Stimulated activated CD8-positive, alpha-beta memory T cell treated with anti-CD3 and anti-CD28 coated beads, Interleukin-4, amount 100 ng/mL, for 4 hours (primary cell): Measurements from ENCODE around the gene MIEN1.
"Not testable (repeated sequence)": the region's sequence is repeated elsewhere in the genome, so short reads cannot be mapped to it uniquely, and the experiment has no call there.

ENCODE experiments used
- DNase-seq, 2 donors: peaks; one replicate each; pipeline ENCODE4 v3.0.0-alpha.2; 2020; ENCODE audit warnings: low read depth in 2 of 2, low spot score in 1 of 2

The MIEN1 gene

GRCh38 chr17:39742126-39742855, 12.0 kb upstream of the MIEN1 start:
- DNase-seq: no peak

- DNase-seq: no peak
These were observed 10.2 kb upstream of the MIEN1 start for GRCh38 chr17:39740357-39741111.

GRCh38 chr17:39739885-39740356, 9.6 kb upstream of the MIEN1 start:
- no peak for DNase-seq

- DNase-seq: no peak
These were observed 8.9 kb upstream of the MIEN1 start for GRCh38 chr17:39738983-39739884.

- DNase-seq: no peak
These were observed 8.2 kb upstream of the MIEN1 start for GRCh38 chr17:39738568-39738901.

- no peak for DNase-seq
These were observed 7.6 kb upstream of the MIEN1 start, which contains the start of gene GRB7 for GRCh38 chr17:39737760-39738567. GRB7 (plus strand) TSS chr17:39737938; CDS start chr17:39742302, 4,364 bp downstream.

- DNase-seq: no peak
These were observed 7.0 kb upstream of the MIEN1 start for GRCh38 chr17:39737206-39737759.

GRCh38 chr17:39736319-39737165, 6.2 kb upstream of the MIEN1 start:
- DNase-seq: no peak

- no peak for DNase-seq
These were observed 5.5 kb upstream of the MIEN1 start for GRCh38 chr17:39735882-39736281.

GRCh38 chr17:39732586-39732985, 2.3 kb upstream of the MIEN1 start:
- DNase-seq: no peak

- no peak for DNase-seq
These were observed 966 bp downstream of the MIEN1 start for GRCh38 chr17:39729280-39729851.

- no peak for DNase-seq
These were observed 2.8 kb downstream of the MIEN1 start for GRCh38 chr17:39727556-39727955.

- DNase-seq: no peak
These were observed 3.7 kb downstream of the MIEN1 start for GRCh38 chr17:39726617-39727016.

GRCh38 chr17:39725923-39726322, 4.4 kb downstream of the MIEN1 start:
- DNase-seq: not testable (repeated sequence)

- DNase-seq: no peak
These were observed 5.6 kb downstream of the MIEN1 start for GRCh38 chr17:39724731-39725130.

GRCh38 chr17:39722965-39723848, 7.1 kb downstream of the MIEN1 start:
- no peak for DNase-seq

- no peak for DNase-seq
These were observed 8.2 kb downstream of the MIEN1 start for GRCh38 chr17:39722104-39722503.
